WTC11 (cell line): ENCODE results near the gene FCHSD1. TPM values are rescaled to one million over a fixed set of nuclear protein-coding genes. Genes with fewer than 3 reads are reported as not detected.
A peak's percentile ranks its signal among the peaks of the same experiment; 100 is the strongest.

ENCODE experiments used
- ATAC-seq: fragments of 200-7000 bp; cut with Tn5 transposase; 2 replicates; pipeline ENCODE4 v1.10.0; 2021; ENCODE audit warnings: mild to moderate bottlenecking, moderate library complexity
- CTCF ChIA-PET: fragments of 300-600 bp; sonication (Branson Sonifier 250); formaldehyde crosslinking; loops from one replicate; lab custom pipeline; 2021; ENCODE audit warnings: antibody characterized with exemption; lab: Charles Lee
- POLR2A ChIA-PET: fragments of 350-600 bp; sonication (Branson Sonifier 250); formaldehyde crosslinking; loops from one replicate; lab custom pipeline; 2021; ENCODE audit warnings: antibody characterized with exemption; lab: Charles Lee
- DNase-seq: peaks from one replicate; pipeline ENCODE4 v3.0.0; 2021; ENCODE audit warnings: low spot score
- H3K27ac Mint-ChIP-seq: 2 replicates; pipeline ENCODE4 v1.8.0; 2021; ENCODE audit warnings: mixed read lengths
- H3K27me3 Mint-ChIP-seq: 2 replicates; pipeline ENCODE4 v1.8.0; 2021; ENCODE audit warnings: low read depth, mild to moderate bottlenecking, moderate library complexity, mixed read lengths
- H3K36me3 Mint-ChIP-seq: 2 replicates; pipeline ENCODE4 v1.8.0; 2021; ENCODE audit warnings: mixed read lengths
- H3K4me1 Mint-ChIP-seq: 2 replicates; pipeline ENCODE4 v1.8.0; 2022; ENCODE audit warnings: mixed read lengths
- H3K4me3 Mint-ChIP-seq: 2 replicates; pipeline ENCODE4 v1.8.0; 2021; ENCODE audit warnings: mild to moderate bottlenecking, moderate library complexity, mixed read lengths
- H3K9me3 Mint-ChIP-seq: 2 replicates; pipeline ENCODE4 v1.8.0; 2021; ENCODE audit warnings: mixed read lengths
- AR ChIP-seq: fragments of 250-450 bp; sonication (Bioruptor Pico); IDR thresholded peaks from 2 replicates; pipeline ENCODE4 v1.9.0; 2021; ENCODE audit warnings: mild to moderate bottlenecking
- ATF6 ChIP-seq: sonication (generic); formaldehyde crosslinking; IDR thresholded peaks from 2 replicates; pipeline ENCODE4 v1.8.1; 2023; ENCODE audit warnings: mild to moderate bottlenecking, missing genetic modification reagents
- CDX4 ChIP-seq: fragments of 250-450 bp; sonication (Bioruptor Pico); IDR thresholded peaks from 2 replicates; pipeline ENCODE4 v1.9.0; 2021; ENCODE audit warnings: moderate library complexity, mild to moderate bottlenecking, inconsistent platforms, borderline replicate concordance
- CREM ChIP-seq: sonication (generic); formaldehyde crosslinking; IDR thresholded peaks from 2 replicates; pipeline ENCODE4 v1.8.1; 2022; ENCODE audit warnings: mild to moderate bottlenecking, missing genetic modification reagents, moderate library complexity
- E2F4 ChIP-seq: sonication (generic); formaldehyde crosslinking; IDR thresholded peaks from 2 replicates; pipeline ENCODE4 v1.8.1; 2022; ENCODE audit warnings: low read depth, mild to moderate bottlenecking, moderate library complexity, missing genetic modification reagents, borderline replicate concordance
- IRF2 ChIP-seq: sonication (generic); formaldehyde crosslinking; IDR thresholded peaks from 2 replicates; pipeline ENCODE4 v1.8.0; 2022; ENCODE audit warnings: low read depth, missing genetic modification reagents, borderline replicate concordance
- JAZF1 ChIP-seq: fragments of 250-450 bp; sonication (Bioruptor Pico); IDR thresholded peaks from 2 replicates; pipeline ENCODE4 v1.9.0; 2021; ENCODE audit warnings: moderate library complexity, mild to moderate bottlenecking, inconsistent platforms
- KAT7 ChIP-seq: sonication (generic); formaldehyde crosslinking; IDR thresholded peaks from 2 replicates; pipeline ENCODE4 v1.8.1; 2023; ENCODE audit warnings: missing genetic modification reagents, mild to moderate bottlenecking, borderline replicate concordance
- NR3C1 ChIP-seq: sonication (generic); formaldehyde crosslinking; conservative IDR thresholded peaks from 2 replicates; pipeline ENCODE4 v1.8.1; 2023; ENCODE audit warnings: low read depth, mild to moderate bottlenecking, missing genetic modification reagents
- RORB ChIP-seq: fragments of 250-450 bp; sonication (Bioruptor Pico); IDR thresholded peaks from 2 replicates; pipeline ENCODE4 v1.9.0; 2021; ENCODE audit warnings: mild to moderate bottlenecking
- SMAD4 ChIP-seq: sonication (generic); formaldehyde crosslinking; IDR thresholded peaks from 2 replicates; pipeline ENCODE4 v1.8.0; 2022; ENCODE audit warnings: mild to moderate bottlenecking, missing genetic modification reagents
- SP1 ChIP-seq: sonication (generic); formaldehyde crosslinking; conservative IDR thresholded peaks from 2 replicates; pipeline ENCODE4 v1.8.1; 2022; ENCODE audit warnings: missing genetic modification reagents
- TEAD1 ChIP-seq: sonication (generic); formaldehyde crosslinking; IDR thresholded peaks from 2 replicates; pipeline ENCODE4 v1.8.0; 2022; ENCODE audit warnings: mild to moderate bottlenecking, missing genetic modification reagents
- ZNF138 ChIP-seq: sonication (generic); formaldehyde crosslinking; conservative IDR thresholded peaks from 2 replicates; pipeline ENCODE4 v1.8.1; 2022; ENCODE audit warnings: mild to moderate bottlenecking, moderate library complexity, missing genetic modification reagents
- ZNF263 ChIP-seq: sonication (generic); formaldehyde crosslinking; IDR thresholded peaks from 2 replicates; pipeline ENCODE4 v1.8.1; 2022; ENCODE audit warnings: low read depth, mild to moderate bottlenecking, moderate library complexity, missing genetic modification reagents
- ZNF317 ChIP-seq: sonication (generic); formaldehyde crosslinking; IDR thresholded peaks from 2 replicates; pipeline ENCODE4 v1.8.1; 2023; ENCODE audit warnings: low read depth, mild to moderate bottlenecking, moderate library complexity, missing genetic modification reagents, borderline replicate concordance
- ZNF416 ChIP-seq: fragments of 250-450 bp; sonication (Bioruptor Pico); IDR thresholded peaks from 2 replicates; pipeline ENCODE4 v1.9.0; 2021; ENCODE audit warnings: mild to moderate bottlenecking, inconsistent platforms
- ZSCAN18 ChIP-seq: fragments of 250-450 bp; sonication (Bioruptor Pico); IDR thresholded peaks from 2 replicates; pipeline ENCODE4 v2.1.2; 2022; ENCODE audit warnings: mild to moderate bottlenecking, moderate library complexity
- total RNA-seq: library from RNA; stranded (reverse); gene quantifications from 3 replicates; pipeline ENCODE4 v1.2.3, GENCODE V29; 2021

The FCHSD1 gene
- total RNA-seq, 1 experiment from 2014 or later: 50.3 TPM

GRCh38 chr5:141634720-141635119, 16.5 kb downstream of the FCHSD1 start:
- ATAC-seq: no peak
- POLR2A ChIA-PET: no interaction called here
- peaks cover 22% of the 10 kb centered on the region for H3K4me1 Mint-ChIP-seq
- peaks cover 9% of the 10 kb centered on the region for H3K36me3 Mint-ChIP-seq
- H3K27ac Mint-ChIP-seq: no peak overlapping the region
- H3K4me3 Mint-ChIP-seq: peak overlapping the region; percentile 90; the same call in 1 of the 2 replicates
- H3K9me3 Mint-ChIP-seq: no peaks in the 10 kb centered on the region
- TF ChIP-seq RORB (no peak), IRF2 (CRISPR knock-in tag) (no peak), CDX4 (CRISPR knock-in tag) (no peak)
- TF ChIP-seq, all 79 proteins: peak for 0
- CTCF ChIA-PET: interaction anchor here (1.2 to 3.9 kb wide), 2 partner anchors 9 to 15 kb away, joined by 3 to 106 read pairs; partner anchors contain the start of gene DIAPH1
- DNase-seq: no peak
- no peaks in the 10 kb centered on the region for H3K27me3 Mint-ChIP-seq

GRCh38 chr5:141633871-141634561, 17.2 kb downstream of the FCHSD1 start:
- Mint-ChIP-seq H3K4me3 (no peak overlapping the region), H3K27ac (0 out of 2 replicates have a peak overlapping the region, but pooled peaks have one; percentile 2), H3K36me3 (peaks cover 15% of the 10 kb centered on the region), H3K4me1 (peaks cover 22% of the 10 kb centered on the region), H3K27me3 (no peaks in the 10 kb centered on the region), H3K9me3 (no peaks in the 10 kb centered on the region)
- ChIA-PET CTCF (interaction anchor here (0.8 to 6.1 kb wide), 4 partner anchors 8 to 76 kb away, joined by 3 to 43 read pairs (median 5); partner anchors contain the start of gene DIAPH1), POLR2A (no interaction called here)
- no peak for TF ChIP-seq SMAD4
- no peak for TF ChIP-seq SP1 (CRISPR knock-in tag)
- no peak for TF ChIP-seq NR3C1 (CRISPR knock-in tag)
- no peak for TF ChIP-seq JAZF1 (CRISPR knock-in tag)
- no peak for TF ChIP-seq KAT7 (CRISPR knock-in tag)
- TF ChIP-seq ZNF416 (CRISPR knock-in tag): no peak
- TF ChIP-seq CREM (CRISPR knock-in tag): no peak
- no peak for TF ChIP-seq AR
- TF ChIP-seq ZNF317: no peak
- DNase-seq (no peak), ATAC-seq (no peak)

- DNase-seq (no peak), ATAC-seq (no peak)
- no peak overlapping the region for H3K27ac Mint-ChIP-seq
- POLR2A ChIA-PET: interaction anchor here (1.2 kb wide), 1 partner anchor 14 kb away, joined by 3 read pairs; the partner anchor contains the start of gene DIAPH1
- H3K9me3 Mint-ChIP-seq: no peaks in the 10 kb centered on the region
- H3K36me3 Mint-ChIP-seq: peaks cover 29% of the 10 kb centered on the region
- H3K4me3 Mint-ChIP-seq: no peak overlapping the region
- peaks cover 15% of the 10 kb centered on the region for H3K4me1 Mint-ChIP-seq
- TF ChIP-seq TEAD1 (CRISPR knock-in tag): no peak
- no peak for TF ChIP-seq ZNF263 (CRISPR knock-in tag)
- no peaks in the 10 kb centered on the region for H3K27me3 Mint-ChIP-seq
- CTCF ChIA-PET: interaction anchor here (2.4 to 6.1 kb wide), 2 partner anchors 14 to 41 kb away, joined by 7 to 43 read pairs; partner anchors contain the start of gene DIAPH1
Measured at GRCh38 chr5:141632650-141633049, 18.6 kb downstream of the FCHSD1 start.

- no peak for DNase-seq
- ATAC-seq: no peak
- peaks cover 8% of the 10 kb centered on the region for H3K4me1 Mint-ChIP-seq
- no peaks in the 10 kb centered on the region for H3K9me3 Mint-ChIP-seq
- H3K36me3 Mint-ChIP-seq: peaks cover 41% of the 10 kb centered on the region
- H3K27ac Mint-ChIP-seq: no peak overlapping the region
- H3K4me3 Mint-ChIP-seq: no peak overlapping the region
- ChIA-PET POLR2A (no interaction called here), CTCF (interaction anchor here (1.0 to 6.1 kb wide), 4 partner anchors 12 to 67 kb away, joined by 3 to 43 read pairs (median 4); partner anchors contain the start of genes DIAPH1 and FCHSD1)
- H3K27me3 Mint-ChIP-seq: no peaks in the 10 kb centered on the region
- TF ChIP-seq ZSCAN18: no peak
- no peak for TF ChIP-seq E2F4
- TF ChIP-seq IRF2 (CRISPR knock-in tag): no peak
- no peak for TF ChIP-seq ZNF138 (CRISPR knock-in tag)
- no peak for TF ChIP-seq ATF6 (CRISPR knock-in tag)
- no peak for TF ChIP-seq CDX4 (CRISPR knock-in tag)
Measured at GRCh38 chr5:141630570-141631140, 20.6 kb downstream of the FCHSD1 start.
